ENCODE data around the gene DCTPP1. TPM values are rescaled to one million over a fixed set of nuclear protein-coding genes. Genes with fewer than 3 reads are reported as not detected.

The DCTPP1 gene
- total and polyA plus RNA-seq, 9 of the 15 experiments (the other 6 are each of a cell fraction or from before 2014, with no cell fraction given) = 45.0 to 132 (median 80.6) TPM

DNA sequence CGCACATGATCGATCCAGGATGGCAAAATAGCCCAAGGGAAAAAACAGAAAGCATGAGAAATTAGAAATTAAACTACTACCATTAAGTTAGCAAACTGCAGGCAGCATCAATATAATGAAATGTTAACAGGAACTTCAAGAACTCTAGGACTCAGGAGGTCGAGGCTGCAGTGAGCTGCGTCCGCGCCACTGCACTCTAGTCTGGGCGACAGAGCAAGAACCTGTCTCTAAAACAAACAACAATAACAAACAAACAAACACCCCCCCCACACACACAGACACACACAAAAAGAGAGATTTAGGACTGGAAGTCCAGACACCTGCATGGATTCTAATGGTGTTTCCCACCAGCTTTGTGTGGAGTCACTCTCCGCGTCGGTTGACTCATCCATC is 16.4 kb upstream of the DCTPP1 start (continued):
- TF ChIP-seq, protein P1, sequence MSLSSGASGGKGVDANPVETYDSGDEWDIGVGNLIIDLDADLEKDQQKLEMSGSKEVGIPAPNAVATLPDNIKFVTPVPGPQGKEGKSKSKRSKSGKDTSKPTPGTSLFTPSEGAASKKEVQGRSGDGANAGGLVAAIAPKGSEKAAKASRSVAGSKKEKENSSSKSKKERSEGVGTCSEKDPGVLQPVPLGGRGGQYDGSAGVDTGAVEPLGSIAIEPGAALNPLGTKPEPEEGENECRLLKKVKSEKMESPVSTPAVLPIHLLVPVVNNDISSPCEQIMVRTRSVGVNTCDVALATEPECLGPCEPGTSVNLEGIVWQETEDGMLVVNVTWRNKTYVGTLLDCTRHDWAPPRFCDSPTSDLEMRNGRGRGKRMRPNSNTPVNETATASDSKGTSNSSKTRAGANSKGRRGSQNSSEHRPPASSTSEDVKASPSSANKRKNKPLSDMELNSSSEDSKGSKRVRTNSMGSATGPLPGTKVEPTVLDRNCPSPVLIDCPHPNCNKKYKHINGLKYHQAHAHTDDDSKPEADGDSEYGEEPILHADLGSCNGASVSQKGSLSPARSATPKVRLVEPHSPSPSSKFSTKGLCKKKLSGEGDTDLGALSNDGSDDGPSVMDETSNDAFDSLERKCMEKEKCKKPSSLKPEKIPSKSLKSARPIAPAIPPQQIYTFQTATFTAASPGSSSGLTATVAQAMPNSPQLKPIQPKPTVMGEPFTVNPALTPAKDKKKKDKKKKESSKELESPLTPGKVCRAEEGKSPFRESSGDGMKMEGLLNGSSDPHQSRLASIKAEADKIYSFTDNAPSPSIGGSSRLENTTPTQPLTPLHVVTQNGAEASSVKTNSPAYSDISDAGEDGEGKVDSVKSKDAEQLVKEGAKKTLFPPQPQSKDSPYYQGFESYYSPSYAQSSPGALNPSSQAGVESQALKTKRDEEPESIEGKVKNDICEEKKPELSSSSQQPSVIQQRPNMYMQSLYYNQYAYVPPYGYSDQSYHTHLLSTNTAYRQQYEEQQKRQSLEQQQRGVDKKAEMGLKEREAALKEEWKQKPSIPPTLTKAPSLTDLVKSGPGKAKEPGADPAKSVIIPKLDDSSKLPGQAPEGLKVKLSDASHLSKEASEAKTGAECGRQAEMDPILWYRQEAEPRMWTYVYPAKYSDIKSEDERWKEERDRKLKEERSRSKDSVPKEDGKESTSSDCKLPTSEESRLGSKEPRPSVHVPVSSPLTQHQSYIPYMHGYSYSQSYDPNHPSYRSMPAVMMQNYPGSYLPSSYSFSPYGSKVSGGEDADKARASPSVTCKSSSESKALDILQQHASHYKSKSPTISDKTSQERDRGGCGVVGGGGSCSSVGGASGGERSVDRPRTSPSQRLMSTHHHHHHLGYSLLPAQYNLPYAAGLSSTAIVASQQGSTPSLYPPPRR (CRISPR knock-in tag; IDR thresholded peaks at IDR 0.05; ENCODE audit: borderline replicate concordance) = no peak
- TF ChIP-seq, protein P2, sequence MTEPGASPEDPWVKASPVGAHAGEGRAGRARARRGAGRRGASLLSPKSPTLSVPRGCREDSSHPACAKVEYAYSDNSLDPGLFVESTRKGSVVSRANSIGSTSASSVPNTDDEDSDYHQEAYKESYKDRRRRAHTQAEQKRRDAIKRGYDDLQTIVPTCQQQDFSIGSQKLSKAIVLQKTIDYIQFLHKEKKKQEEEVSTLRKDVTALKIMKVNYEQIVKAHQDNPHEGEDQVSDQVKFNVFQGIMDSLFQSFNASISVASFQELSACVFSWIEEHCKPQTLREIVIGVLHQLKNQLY (CRISPR knock-in tag; conservative IDR thresholded peaks at IDR 0.05) = no peak
- TF ChIP-seq ARNT (IDR thresholded peaks at IDR 0.05) = peak in 1 of 2 experiments; percentile 38; a peak in 2 of 4 replicates
- 0 out of 2 replicates have a peak, but pooled peaks have one; percentile 10 for TF ChIP-seq DPF2 (IDR thresholded peaks at IDR 0.05)
- TF ChIP-seq FOXA3 (CRISPR knock-in tag; conservative IDR thresholded peaks at IDR 0.05 in 1 of 2, IDR thresholded peaks at IDR 0.05 in 1 of 2) = 0 out of 4 replicates have a peak, but pooled peaks of 1 of the 2 experiments have one; percentile 27
- TF ChIP-seq, protein P3, sequence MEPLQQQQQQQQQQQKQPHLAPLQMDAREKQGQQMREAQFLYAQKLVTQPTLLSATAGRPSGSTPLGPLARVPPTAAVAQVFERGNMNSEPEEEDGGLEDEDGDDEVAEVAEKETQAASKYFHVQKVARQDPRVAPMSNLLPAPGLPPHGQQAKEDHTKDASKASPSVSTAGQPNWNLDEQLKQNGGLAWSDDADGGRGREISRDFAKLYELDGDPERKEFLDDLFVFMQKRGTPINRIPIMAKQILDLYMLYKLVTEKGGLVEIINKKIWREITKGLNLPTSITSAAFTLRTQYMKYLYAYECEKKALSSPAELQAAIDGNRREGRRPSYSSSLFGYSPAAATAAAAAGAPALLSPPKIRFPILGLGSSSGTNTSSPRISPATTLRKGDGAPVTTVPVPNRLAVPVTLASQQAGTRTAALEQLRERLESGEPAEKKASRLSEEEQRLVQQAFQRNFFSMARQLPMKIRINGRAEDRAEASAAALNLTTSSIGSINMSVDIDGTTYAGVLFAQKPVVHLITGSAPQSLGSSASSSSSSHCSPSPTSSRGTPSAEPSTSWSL (CRISPR knock-in tag; IDR thresholded peaks at IDR 0.05; ENCODE audit: borderline replicate concordance) = no peak
- TF ChIP-seq NR4A1 (CRISPR knock-in tag; IDR thresholded peaks at IDR 0.05) = no peak
- TF ChIP-seq NR4A1 (tag; IDR thresholded peaks at IDR 0.05) = no peak
- TF ChIP-seq CC2D1A (IDR thresholded peaks at IDR 0.05) = 0 out of 2 replicates have a peak, but pooled peaks have one; percentile 20
- peak; percentile 27; the same call in 1 of the 2 replicates for TF ChIP-seq LARP7 (IDR thresholded peaks at IDR 0.05)
- 0 out of 2 replicates have a peak, but pooled peaks have one; percentile 1 for TF ChIP-seq ZNF316 (IDR thresholded peaks at IDR 0.05)
- no peak for TF ChIP-seq COPS2 (conservative IDR thresholded peaks at IDR 0.05)
- peak; percentile 93 for TF ChIP-seq THRAP3 (IDR thresholded peaks at IDR 0.05; ENCODE audit: borderline replicate concordance)
- TF ChIP-seq NBN (IDR thresholded peaks at IDR 0.05; ENCODE audit: low read depth) = peak; percentile 9; the same call in 1 of the 2 replicates
- 0 out of 2 replicates have a peak, but pooled peaks have one; percentile 25 for TF ChIP-seq ERF (CRISPR knock-in tag; IDR thresholded peaks at IDR 0.05)
- TF ChIP-seq ZC3H11A (IDR thresholded peaks at IDR 0.05; ENCODE audit: low read depth, low read length) = no peak
- TF ChIP-seq HMGN3 (IDR thresholded peaks at IDR 0.05; ENCODE audit: borderline replicate concordance, extremely low read depth, insufficient read length, low read depth, low read length) = no peak
- no peak for TF ChIP-seq TRIM28 (IDR thresholded peaks at IDR 0.05)
- peak; percentile 4 for TF ChIP-seq BRD9 (IDR thresholded peaks at IDR 0.05; ENCODE audit: low read depth, partially characterized antibody)

All from K562 (cell line).